GM12891 (cell line): ENCODE measurements around the gene COLEC11.
"Not testable (repeated sequence)": the region's sequence is repeated elsewhere in the genome, so short reads cannot be mapped to it uniquely, and the experiment has no call there.

ENCODE experiments used
- DNase-seq: peaks from one replicate; pipeline ENCODE4 v3.0.0; 2011; ENCODE audit warnings: low spot score; ENCODE audit not compliant: insufficient read length
- FAIRE-seq: peaks from 2 replicates; lab custom pipeline; 2011; peaks lifted over from hg19 to GRCh38; lab: Jason Lieb, UNC
- PAX5 ChIP-seq: IDR thresholded peaks from 2 replicates; pipeline ENCODE4 v1.6.1; 2011; ENCODE audit warnings: low read length, moderate library complexity, mild to moderate bottlenecking; ENCODE audit not compliant: insufficient read depth, severe bottlenecking
- POLR2A ChIP-seq: IDR thresholded peaks from 2 replicates; pipeline ENCODE4 v1.6.1; 2011; ENCODE audit warnings: low read depth, low read length, control low read depth
- POLR2AphosphoS5 ChIP-seq: IDR thresholded peaks from 2 replicates; pipeline ENCODE4 v1.6.1; 2011; ENCODE audit warnings: low read depth, low read length, control low read depth
- POU2F2 ChIP-seq: IDR thresholded peaks from 2 replicates; pipeline ENCODE4 v1.6.1; 2011; ENCODE audit warnings: low read depth, mild to moderate bottlenecking, control low read depth, low read length, moderate library complexity
- SPI1 ChIP-seq: IDR thresholded peaks from 2 replicates; pipeline ENCODE4 v1.6.1; 2011; ENCODE audit warnings: low read depth, low read length, control low read depth
- TAF1 ChIP-seq: IDR thresholded peaks from 2 replicates; pipeline ENCODE4 v1.6.1; 2011; ENCODE audit warnings: low read depth, low read length, control low read depth

Gene COLEC11

DNA sequence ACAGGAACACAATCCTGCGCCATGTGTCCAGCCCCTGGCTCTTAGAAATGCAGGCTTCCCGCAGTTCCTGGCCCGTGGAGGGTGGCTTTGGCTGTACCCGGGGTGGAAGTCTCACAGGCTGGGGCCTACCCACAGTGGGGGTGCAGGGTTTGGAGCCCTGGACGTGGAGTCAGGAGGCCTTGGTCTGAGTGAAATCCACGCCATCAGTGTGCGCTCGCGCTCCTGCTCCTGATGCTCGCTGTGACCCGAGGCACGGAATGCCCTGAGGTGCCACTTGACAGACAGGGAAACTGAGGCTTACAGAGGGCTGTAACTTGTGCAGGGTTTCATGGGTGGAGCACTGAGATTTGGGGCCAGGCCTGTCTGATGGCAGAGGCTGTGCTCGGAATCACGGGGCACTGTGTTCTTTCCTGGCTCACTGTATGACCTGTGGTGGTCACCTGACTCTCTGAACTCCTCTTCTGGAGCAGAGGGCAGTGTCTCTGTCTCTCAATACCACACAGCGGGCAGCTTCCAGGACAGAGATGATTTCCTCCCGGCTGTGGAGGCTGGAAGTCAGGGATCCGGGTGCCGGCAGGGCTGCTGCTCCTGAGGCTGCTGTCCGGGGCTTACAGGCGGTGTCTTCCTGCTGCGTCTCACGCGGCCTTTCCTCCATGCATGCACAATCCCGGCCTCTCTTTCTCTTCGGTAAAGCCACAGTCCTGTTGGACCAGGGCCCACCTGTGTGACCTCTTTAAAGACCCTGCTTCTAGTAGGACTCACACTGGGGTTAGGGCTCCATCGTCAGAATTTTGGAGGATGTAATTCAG, 37.1 kb downstream of the COLEC11 start:
- FAIRE-seq (no peak), DNase-seq (no peak)
- TF ChIP-seq PAX5 (no peak), POLR2AphosphoS5 (no peak), POLR2A (no peak), SPI1 (no peak), TAF1 (no peak), POU2F2 (no peak)

DNA sequence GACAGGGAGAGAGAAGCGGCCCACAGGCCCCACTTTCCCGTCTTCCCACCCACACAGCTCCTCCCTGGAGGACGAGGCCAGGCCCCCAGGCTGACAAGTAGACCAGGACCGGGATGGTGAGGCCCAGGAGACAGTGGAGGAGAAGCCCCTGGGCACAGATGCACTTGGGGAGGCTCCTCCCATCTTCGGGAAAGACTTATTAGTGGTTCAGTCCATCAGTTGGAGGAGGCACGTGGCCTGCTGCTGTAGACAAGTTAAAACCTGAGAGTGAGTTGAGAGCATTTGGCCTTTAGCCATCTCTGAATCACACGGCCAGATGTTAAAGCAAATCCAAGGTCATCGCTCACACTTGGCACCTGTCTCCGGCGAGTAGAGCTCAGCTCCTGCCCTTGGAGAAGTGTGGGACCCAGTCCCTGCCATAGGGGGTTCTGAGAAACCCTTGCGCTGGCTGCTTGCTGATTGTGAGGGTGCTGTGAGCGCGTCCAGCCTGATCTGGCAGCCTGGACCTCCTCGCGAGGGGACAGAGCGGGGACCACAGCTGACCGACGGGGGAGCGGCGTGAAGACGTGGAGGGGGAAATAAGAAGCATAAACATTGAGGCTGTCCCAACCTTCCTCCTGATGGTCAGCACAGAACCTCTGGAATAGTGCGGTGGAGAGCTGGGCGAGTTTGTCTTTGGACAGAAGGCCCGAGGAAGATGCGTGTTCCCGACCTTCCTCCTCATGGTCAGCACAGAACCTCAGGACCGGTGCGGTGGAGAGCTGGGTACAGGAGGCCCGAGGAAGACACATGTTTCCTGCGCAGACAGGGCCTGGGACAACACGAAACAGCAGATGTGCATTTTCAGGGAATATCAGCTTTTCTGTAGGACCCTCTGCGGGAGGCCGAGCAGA, 38.4 kb downstream of the COLEC11 start:
- DNase-seq (no peak), FAIRE-seq (no peak)
- TF ChIP-seq POLR2A (no peak), PAX5 (no peak), SPI1 (no peak)

- no peak for FAIRE-seq
- no peak for DNase-seq
- TF ChIP-seq POLR2AphosphoS5 = no peak
Measured at GRCh38 chr2:3633982-3634595, 39.2 kb downstream of the COLEC11 start.

- no peak for DNase-seq
- no peak for TF ChIP-seq POLR2AphosphoS5
- TF ChIP-seq POLR2A = no peak
- TF ChIP-seq POU2F2 = no peak
- no peak for TF ChIP-seq TAF1
- TF ChIP-seq SPI1 = no peak
- TF ChIP-seq PAX5 = no peak
- no peak for FAIRE-seq
Measured at GRCh38 chr2:3634596-3635121, 39.7 kb downstream of the COLEC11 start.

DNA sequence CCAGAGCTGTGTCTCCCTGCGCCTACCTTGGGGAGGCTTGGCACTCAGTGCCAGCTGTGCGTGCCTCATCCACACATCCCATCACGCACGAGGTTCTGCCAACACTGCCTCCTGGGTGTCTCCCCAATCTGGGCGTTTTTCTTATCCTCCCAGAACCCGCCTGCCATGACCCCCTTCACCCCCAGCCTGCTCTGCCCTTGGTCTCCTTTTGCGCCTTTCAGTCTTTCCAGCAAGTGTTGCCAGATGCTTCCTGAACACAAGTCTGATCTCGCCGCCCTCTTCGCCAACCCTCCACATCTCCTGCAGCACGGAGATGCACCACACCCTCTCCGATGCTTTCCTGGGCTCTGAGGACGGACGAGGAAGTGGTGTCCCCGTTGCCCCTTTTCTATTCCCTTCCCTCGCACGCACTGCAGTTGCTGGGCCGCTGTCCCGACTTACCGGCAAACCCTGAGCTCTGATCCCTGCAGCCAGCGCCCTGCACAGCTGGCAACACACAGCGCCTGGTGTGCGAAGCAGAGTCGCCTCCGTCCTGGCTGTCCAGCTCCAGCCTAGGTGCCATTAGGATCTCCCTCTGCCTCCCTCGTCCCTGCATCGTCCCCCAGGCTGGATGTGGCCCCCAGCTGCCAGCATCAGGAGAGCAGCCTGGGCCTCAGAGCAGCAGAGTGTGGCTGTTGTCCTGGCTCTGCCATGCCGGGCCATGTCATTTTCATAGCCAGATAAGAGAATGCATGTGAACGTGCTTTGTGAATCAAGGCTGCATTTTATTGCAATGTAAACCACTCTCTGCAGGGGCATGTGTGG, 40.5 kb downstream of the COLEC11 start:
- DNase-seq (no peak), FAIRE-seq (no peak)
- no peak for TF ChIP-seq TAF1
- TF ChIP-seq POLR2A = no peak
- no peak for TF ChIP-seq POLR2AphosphoS5
- TF ChIP-seq PAX5 = no peak
- TF ChIP-seq POU2F2 = no peak
- TF ChIP-seq SPI1 = no peak

- not testable (repeated sequence) for DNase-seq, FAIRE-seq
Measured at GRCh38 chr2:3635975-3636327, 41.0 kb downstream of the COLEC11 start.

GRCh38 chr2:3636586-3637310, 41.8 kb downstream of the COLEC11 start:
- no peak for TF ChIP-seq PAX5
- TF ChIP-seq POLR2A = no peak
- no peak for TF ChIP-seq POLR2AphosphoS5
- TF ChIP-seq SPI1 = no peak
- no peak for TF ChIP-seq POU2F2
- TF ChIP-seq TAF1 = no peak
- DNase-seq (no peak), FAIRE-seq (no peak)

DNA sequence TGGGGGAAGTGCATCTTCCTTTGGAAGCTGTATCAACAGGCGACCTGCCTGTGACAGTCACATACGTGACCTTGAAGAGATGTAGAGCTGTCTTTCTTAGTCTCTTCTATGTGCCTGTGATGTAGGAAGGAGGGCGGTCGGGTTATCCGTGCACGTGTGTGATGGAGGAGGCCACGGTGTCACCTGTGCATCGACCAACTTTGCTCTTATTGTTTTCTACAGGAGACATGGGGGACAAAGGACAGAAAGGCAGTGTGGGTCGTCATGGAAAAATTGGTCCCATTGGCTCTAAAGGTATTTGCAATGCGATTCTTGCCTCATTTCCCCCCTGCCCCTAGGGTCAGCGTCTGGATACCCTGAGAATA, 42.4 kb downstream of the COLEC11 start:
- TF ChIP-seq TAF1 (no peak), POLR2A (no peak), PAX5 (no peak), POU2F2 (no peak), SPI1 (no peak), POLR2AphosphoS5 (no peak)
- no peak for DNase-seq
- no peak for FAIRE-seq
